SK-N-SH (cell line): Measurements from ENCODE around the gene ADGRF5.

ENCODE experiments used
- EZH2phosphoT487 ChIP-seq: fragments of 200-600 bp; sonication (generic); IDR thresholded peaks from 2 replicates; pipeline ENCODE4 v1.6.1; 2017; ENCODE audit warnings: low read depth, mixed run types, mild to moderate bottlenecking, antibody characterized with exemption, moderate library complexity, borderline replicate concordance
- POLR2AphosphoS5 ChIP-seq: IDR thresholded peaks from 2 replicates; pipeline ENCODE4 v1.6.1; 2012; ENCODE audit warnings: low read depth, low read length
- TF ChIP-seq, protein P1 (sequence below): IDR thresholded peaks from 2 replicates; pipeline ENCODE4 v1.4.0; 2012; ENCODE audit warnings: low read depth, borderline replicate concordance
- TF ChIP-seq, protein P2 (sequence below): fragments of 200-600 bp; sonication (generic); IDR thresholded peaks from 2 replicates; pipeline ENCODE4 v1.6.1; 2017; ENCODE audit warnings: antibody characterized with exemption, mild to moderate bottlenecking, moderate library complexity

GRCh38 chr6:46899659-46900058 is 22.1 kb downstream of the ADGRF5 start:
- TF ChIP-seq EZH2phosphoT487 (no peak), POLR2AphosphoS5 (no peak)
- TF ChIP-seq, protein P1, sequence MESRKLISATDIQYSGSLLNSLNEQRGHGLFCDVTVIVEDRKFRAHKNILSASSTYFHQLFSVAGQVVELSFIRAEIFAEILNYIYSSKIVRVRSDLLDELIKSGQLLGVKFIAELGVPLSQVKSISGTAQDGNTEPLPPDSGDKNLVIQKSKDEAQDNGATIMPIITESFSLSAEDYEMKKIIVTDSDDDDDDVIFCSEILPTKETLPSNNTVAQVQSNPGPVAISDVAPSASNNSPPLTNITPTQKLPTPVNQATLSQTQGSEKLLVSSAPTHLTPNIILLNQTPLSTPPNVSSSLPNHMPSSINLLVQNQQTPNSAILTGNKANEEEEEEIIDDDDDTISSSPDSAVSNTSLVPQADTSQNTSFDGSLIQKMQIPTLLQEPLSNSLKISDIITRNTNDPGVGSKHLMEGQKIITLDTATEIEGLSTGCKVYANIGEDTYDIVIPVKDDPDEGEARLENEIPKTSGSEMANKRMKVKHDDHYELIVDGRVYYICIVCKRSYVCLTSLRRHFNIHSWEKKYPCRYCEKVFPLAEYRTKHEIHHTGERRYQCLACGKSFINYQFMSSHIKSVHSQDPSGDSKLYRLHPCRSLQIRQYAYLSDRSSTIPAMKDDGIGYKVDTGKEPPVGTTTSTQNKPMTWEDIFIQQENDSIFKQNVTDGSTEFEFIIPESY: no peak
- TF ChIP-seq, protein P2, sequence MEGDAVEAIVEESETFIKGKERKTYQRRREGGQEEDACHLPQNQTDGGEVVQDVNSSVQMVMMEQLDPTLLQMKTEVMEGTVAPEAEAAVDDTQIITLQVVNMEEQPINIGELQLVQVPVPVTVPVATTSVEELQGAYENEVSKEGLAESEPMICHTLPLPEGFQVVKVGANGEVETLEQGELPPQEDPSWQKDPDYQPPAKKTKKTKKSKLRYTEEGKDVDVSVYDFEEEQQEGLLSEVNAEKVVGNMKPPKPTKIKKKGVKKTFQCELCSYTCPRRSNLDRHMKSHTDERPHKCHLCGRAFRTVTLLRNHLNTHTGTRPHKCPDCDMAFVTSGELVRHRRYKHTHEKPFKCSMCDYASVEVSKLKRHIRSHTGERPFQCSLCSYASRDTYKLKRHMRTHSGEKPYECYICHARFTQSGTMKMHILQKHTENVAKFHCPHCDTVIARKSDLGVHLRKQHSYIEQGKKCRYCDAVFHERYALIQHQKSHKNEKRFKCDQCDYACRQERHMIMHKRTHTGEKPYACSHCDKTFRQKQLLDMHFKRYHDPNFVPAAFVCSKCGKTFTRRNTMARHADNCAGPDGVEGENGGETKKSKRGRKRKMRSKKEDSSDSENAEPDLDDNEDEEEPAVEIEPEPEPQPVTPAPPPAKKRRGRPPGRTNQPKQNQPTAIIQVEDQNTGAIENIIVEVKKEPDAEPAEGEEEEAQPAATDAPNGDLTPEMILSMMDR: no peak
